ENCODE results near the gene NR2C2AP.

DNA sequence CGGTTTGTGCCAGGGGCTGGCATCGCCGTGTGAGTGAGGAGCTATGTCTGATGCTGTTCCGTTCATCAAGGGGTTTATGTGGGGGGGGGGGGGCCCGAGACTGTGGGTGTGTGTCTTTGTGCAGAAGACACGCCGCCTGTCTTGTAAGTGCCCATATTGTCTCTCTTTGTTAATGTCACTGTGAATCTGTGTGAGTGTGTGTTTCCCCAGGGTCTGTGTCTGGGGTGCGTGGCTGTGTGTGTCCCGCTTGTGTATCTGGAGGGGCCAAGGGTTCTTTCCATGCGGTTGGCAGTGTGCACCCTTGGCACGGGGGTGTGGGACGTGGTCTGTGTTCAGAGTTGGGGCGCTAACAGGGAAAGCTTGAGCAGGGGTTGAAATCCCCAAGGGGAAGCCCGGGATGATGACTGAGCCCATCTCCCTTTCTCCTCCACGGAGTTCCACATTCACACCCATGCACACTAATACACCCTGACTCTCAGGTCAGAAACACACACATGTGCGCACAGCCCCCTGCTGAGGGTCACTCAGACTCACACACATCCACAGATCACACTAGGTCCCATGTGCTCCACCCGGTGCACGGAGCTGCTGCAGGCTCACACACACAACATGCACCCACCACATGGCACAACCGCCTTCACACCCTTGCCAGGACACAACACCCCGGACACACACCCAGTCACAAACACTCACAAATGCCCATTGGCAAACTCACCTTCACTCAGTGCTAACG lies 10.4 kb upstream of the NR2C2AP start:
- TF ChIP-seq, protein P1, sequence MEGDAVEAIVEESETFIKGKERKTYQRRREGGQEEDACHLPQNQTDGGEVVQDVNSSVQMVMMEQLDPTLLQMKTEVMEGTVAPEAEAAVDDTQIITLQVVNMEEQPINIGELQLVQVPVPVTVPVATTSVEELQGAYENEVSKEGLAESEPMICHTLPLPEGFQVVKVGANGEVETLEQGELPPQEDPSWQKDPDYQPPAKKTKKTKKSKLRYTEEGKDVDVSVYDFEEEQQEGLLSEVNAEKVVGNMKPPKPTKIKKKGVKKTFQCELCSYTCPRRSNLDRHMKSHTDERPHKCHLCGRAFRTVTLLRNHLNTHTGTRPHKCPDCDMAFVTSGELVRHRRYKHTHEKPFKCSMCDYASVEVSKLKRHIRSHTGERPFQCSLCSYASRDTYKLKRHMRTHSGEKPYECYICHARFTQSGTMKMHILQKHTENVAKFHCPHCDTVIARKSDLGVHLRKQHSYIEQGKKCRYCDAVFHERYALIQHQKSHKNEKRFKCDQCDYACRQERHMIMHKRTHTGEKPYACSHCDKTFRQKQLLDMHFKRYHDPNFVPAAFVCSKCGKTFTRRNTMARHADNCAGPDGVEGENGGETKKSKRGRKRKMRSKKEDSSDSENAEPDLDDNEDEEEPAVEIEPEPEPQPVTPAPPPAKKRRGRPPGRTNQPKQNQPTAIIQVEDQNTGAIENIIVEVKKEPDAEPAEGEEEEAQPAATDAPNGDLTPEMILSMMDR (IDR thresholded peaks at IDR 0.05; ENCODE audit: low read depth, low read length, poor library complexity, severe bottlenecking), result no peak
- no peak for TF ChIP-seq EZH2phosphoT487 (IDR thresholded peaks at IDR 0.05; ENCODE audit: borderline replicate concordance, low read length)

All from DOHH2 (cell line).